ENCODE data around the gene DNAH6. TPM values are rescaled to one million over a fixed set of nuclear protein-coding genes. Genes with fewer than 3 reads are reported as not detected.

Gene DNAH6, protein sequence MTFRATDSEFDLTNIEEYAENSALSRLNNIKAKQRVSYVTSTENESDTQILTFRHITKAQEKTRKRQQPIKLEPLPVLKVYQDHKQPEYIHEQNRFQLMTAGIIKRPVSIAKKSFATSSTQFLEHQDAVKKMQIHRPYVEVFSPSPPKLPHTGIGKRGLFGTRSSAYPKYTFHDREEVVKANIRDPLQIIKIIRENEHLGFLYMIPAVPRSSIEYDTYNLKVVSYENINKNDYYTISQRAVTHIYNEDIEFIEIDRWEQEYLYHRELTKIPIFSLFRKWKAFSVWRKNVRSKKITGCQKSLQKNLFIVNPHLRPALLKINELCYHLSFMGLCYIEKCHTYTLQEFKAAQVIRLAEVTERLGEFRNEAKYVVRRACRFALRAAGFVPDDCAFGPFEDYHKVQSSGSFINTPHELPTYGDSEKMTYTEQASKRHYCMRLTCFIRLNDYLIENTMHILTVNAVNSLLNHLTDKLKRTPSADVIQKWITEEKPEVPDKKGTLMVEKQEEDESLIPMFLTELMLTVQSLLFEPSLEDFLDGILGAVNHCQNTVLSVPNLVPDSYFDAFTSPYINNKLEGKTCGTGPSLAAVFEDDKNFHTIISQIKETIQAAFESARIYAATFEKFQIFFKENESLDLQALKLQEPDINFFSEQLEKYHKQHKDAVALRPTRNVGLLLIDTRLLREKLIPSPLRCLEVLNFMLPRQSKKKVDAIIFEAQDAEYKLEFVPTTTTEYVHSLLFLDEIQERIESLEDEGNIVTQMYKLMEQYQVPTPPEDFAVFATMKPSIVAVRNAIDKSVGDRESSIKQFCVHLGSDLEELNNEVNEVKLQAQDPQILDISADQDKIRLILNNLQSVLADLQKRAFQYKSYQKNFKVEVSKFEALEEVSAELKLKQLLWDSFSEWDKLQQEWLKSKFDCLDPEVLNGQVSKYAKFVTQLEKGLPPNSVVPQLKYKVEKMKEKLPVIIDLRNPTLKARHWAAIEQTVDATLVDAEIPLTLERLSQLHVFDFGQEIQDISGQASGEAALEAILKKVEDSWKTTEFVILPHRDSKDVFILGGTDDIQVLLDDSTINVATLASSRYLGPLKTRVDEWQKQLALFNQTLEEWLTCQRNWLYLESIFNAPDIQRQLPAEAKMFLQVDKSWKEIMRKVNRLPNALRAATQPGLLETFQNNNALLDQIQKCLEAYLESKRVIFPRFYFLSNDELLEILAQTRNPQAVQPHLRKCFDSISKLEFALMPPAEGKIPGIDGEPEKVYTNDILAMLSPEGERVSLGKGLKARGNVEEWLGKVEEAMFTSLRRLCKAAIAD (N-terminal part only)
- not detected in 2 replicates for total RNA-seq (2016; rRNA removed; fragmentation: Illumina TruSeq; extraction: Trizol)
- not detected in 2 replicates for total RNA-seq (2016; cell fraction: cytosol; rRNA removed; fragmentation: Illumina TruSeq; extraction: Trizol; ENCODE audit: low read depth)
- 0.13 and 0.19 TPM in 2 replicates for total RNA-seq (2016; cell fraction: insoluble cytoplasmic fraction; rRNA removed; fragmentation: Illumina TruSeq; extraction: Trizol)
- not detected in 2 replicates for total RNA-seq (2016; cell fraction: membrane; rRNA removed; fragmentation: Illumina TruSeq; extraction: Trizol)
- 0.28 TPM in 1 of 2 replicates, not detected in the other for total RNA-seq (2016; cell fraction: nucleus; rRNA removed; fragmentation: Illumina TruSeq; extraction: Trizol)
- polyA plus RNA-seq (2011; rRNA removed): 0.01 TPM in 1 of 2 replicates, not detected in the other
- under 0.01 TPM in 2 replicates for polyA plus RNA-seq (2011; cell fraction: cytosol; rRNA removed)
- polyA plus RNA-seq (2011; cell fraction: nucleus; rRNA removed): 0.02 and 0.06 TPM in 2 replicates
- 0.01 and 0.03 TPM in 2 replicates for polyA plus RNA-seq (2012)
- not detected in 2 replicates for polyA plus RNA-seq (2016; cell fraction: cytosol; fragmentation: Illumina TruSeq; extraction: Trizol; ENCODE audit: low read depth)
- not detected in 2 replicates for polyA plus RNA-seq (2016; cell fraction: insoluble cytoplasmic fraction; fragmentation: Illumina TruSeq; extraction: Trizol; ENCODE audit: low read depth)
- not detected in 2 replicates for polyA plus RNA-seq (2016; cell fraction: membrane; fragmentation: Illumina TruSeq; extraction: Trizol; ENCODE audit: low read depth)
- polyA plus RNA-seq (2016; cell fraction: nucleus; fragmentation: Illumina TruSeq; extraction: Trizol; ENCODE audit: insufficient read depth, low read depth): not detected in 2 replicates
- polyA minus RNA-seq (2011; rRNA and poly(A)+ RNA removed; ENCODE audit: low replicate concordance): 0.02 and 0.05 TPM in 2 replicates
- not detected in 2 replicates for polyA minus RNA-seq (2011; cell fraction: cytosol; rRNA and poly(A)+ RNA removed)
- 0.12 and 0.13 TPM in 2 replicates for polyA minus RNA-seq (2011; cell fraction: nucleus; rRNA and poly(A)+ RNA removed)
- percentile 8 among the genes with signal in this experiment for Bru-seq, nascent RNA
- BruChase-seq, experiment 1, labeled RNA remaining after a 6-hour chase: percentile 4 among the genes with signal in this experiment
- percentile 8 among the genes with signal in this experiment for BruChase-seq, experiment 2, labeled RNA remaining after a 2-hour chase
- long read RNA-seq, experiment 1: 0 reads
- long read RNA-seq, experiment 2: 0 reads

DNA sequence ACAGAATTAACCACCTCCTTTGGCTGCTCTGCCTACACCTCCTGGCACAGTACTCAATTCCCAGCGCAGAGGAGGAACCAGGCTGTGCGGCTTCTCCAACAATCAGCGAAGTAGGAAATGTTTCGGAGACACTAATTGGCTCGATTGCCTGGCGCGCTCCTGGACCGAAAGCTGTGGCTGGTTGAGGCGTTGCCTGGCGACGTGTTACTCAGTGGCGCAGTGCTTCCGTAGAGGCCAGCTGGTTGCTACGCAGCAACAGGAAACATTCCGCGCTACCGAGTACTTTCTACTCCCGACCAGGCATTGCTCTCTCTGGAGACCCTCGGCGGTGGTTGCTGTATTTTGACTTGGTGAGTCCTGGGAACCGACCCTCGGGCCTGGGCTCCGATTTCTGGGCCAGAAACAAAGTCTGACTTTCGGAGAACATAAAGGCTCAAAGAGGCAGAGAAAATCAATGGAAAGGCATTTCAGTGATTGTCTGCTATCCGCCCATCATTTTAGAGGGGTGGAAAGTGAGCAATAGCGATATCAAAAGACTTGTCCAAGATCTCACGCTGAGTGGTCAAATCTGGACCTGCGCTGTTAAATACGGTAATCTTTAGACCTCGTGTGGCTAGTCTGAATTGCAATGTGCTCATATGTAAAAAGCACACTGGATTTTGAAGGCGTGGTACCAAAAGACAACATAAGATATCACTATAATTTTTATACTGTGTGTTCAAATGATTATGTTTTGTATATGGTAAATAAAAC lies at the start of gene DNAH6:
Gene DNAH6 (plus strand): TSS at position 265 of the 753 bp plus-strand sequence. CDS start 1,329 bp downstream, outside the sequence.
- ATAC-seq (peak; percentile 100), FAIRE-seq (peak; percentile 30), DNase-seq (ENCODE audit: low spot score) (peak; percentile 73)
- Histone ChIP-seq H3K9me3 (ENCODE audit: low read length) (0 out of 2 replicates have a peak, but pooled peaks cover 4% of the 10 kb centered on the region), H2AFZ (ENCODE audit: low read length) (no peak within 1 kb of the TSS), H3K9ac (ENCODE audit: insufficient read depth, low read depth, low read length) (peak within 1 kb of the TSS; percentile 13; the same call in 1 of the 2 replicates), H3K27ac (ENCODE audit: extremely low read length, insufficient read depth, low read length) (no peak within 1 kb of the TSS), H3K4me1 (ENCODE audit: insufficient read depth, low read length) (peaks cover 12% of the 10 kb centered on the region; the same call in 1 of the 2 replicates), H3K36me3 (replicated peaks in 1 of 2; ENCODE audit: control insufficient read depth in 1 of 2, insufficient read depth in 2 of 2, low read length in 2 of 2) (no peaks in the 10 kb centered on the region), H3K79me2 (ENCODE audit: insufficient read depth, low read length) (no peaks in the 10 kb centered on the region), H3K4me2 (ENCODE audit: low read depth, low read length) (peak within 1 kb of the TSS; percentile 69), H4K20me1 (ENCODE audit: insufficient read depth, low read length) (no peaks in the 10 kb centered on the region), H3K27me3 (ENCODE audit: control insufficient read depth in 1 of 2, insufficient read depth in 2 of 2, low read length in 2 of 2) (peaks cover 0 to 19% of the 10 kb centered on the region in 2 experiments; a peak in 2 of 5 replicates), H3K4me3 (replicated peaks in 1 of 3; ENCODE audit: insufficient read depth in 1 of 3, low read depth in 2 of 3, low read length in 3 of 3) (peak within 1 kb of the TSS in 2 of 3 experiments; percentile 26 to 50; a peak in 3 of 6 replicates)
- 11% methylated on average over 31 of the region's 31 CpGs for WGBS (ENCODE audit: low lambda C conversion rate)
- BruUV-seq (replicated peaks): no TSS peak
- intact Hi-C loops (cut with micrococcal nuclease; ENCODE audit: unreplicated experiment) (no loop called here), in situ Hi-C loops (cut with HindIII; ENCODE audit: extremely low pct_ligation_motif_present, low pct_unique_long_range_greater_than_20kb) (no loop called here)
- CTCF ChIA-PET (ENCODE audit: low intra/inter-chr PET ratio, low total read pairs): no interaction called here
- POLR2A ChIA-PET: no interaction called here
- TF ChIP-seq ZNF101 (CRISPR knock-in tag; IDR thresholded peaks at IDR 0.05; ENCODE audit: borderline replicate concordance, low read depth): no peak
- no peak for TF ChIP-seq ADNP (CRISPR knock-in tag; IDR thresholded peaks at IDR 0.05)
- TF ChIP-seq RFX5 (IDR thresholded peaks at IDR 0.05; ENCODE audit: low read depth, low read length): peak; percentile 92
- TF ChIP-seq MXI1 (IDR thresholded peaks at IDR 0.05; ENCODE audit: borderline replicate concordance, low read depth, low read length): peak; percentile 89; the same call in 2 of the 3 replicates
- TF ChIP-seq, protein P1, sequence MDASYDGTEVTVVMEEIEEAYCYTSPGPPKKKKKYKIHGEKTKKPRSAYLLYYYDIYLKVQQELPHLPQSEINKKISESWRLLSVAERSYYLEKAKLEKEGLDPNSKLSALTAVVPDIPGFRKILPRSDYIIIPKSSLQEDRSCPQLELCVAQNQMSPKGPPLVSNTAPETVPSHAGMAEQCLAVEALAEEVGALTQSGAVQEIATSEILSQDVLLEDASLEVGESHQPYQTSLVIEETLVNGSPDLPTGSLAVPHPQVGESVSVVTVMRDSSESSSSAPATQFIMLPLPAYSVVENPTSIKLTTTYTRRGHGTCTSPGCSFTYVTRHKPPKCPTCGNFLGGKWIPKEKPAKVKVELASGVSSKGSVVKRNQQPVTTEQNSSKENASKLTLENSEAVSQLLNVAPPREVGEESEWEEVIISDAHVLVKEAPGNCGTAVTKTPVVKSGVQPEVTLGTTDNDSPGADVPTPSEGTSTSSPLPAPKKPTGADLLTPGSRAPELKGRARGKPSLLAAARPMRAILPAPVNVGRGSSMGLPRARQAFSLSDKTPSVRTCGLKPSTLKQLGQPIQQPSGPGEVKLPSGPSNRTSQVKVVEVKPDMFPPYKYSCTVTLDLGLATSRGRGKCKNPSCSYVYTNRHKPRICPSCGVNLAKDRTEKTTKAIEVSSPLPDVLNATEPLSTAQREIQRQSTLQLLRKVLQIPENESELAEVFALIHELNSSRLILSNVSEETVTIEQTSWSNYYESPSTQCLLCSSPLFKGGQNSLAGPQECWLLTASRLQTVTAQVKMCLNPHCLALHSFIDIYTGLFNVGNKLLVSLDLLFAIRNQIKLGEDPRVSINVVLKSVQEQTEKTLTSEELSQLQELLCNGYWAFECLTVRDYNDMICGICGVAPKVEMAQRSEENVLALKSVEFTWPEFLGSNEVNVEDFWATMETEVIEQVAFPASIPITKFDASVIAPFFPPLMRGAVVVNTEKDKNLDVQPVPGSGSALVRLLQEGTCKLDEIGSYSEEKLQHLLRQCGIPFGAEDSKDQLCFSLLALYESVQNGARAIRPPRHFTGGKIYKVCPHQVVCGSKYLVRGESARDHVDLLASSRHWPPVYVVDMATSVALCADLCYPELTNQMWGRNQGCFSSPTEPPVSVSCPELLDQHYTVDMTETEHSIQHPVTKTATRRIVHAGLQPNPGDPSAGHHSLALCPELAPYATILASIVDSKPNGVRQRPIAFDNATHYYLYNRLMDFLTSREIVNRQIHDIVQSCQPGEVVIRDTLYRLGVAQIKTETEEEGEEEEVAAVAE (CRISPR knock-in tag; IDR thresholded peaks at IDR 0.05; ENCODE audit: borderline replicate concordance): peak; percentile 96
- TF ChIP-seq ZNF556 (CRISPR knock-in tag; IDR thresholded peaks at IDR 0.05; ENCODE audit: borderline replicate concordance): peak; percentile 38; the same call in 1 of the 2 replicates
